SW 1271 (cell line): Measurements from ENCODE around the gene GPR152.

Experiments used
- DNase-seq, 2 experiments: peaks; one replicate each; lab custom pipeline; 2025; lab: John Stamatoyannopoulos, UW

Gene GPR152

DNA sequence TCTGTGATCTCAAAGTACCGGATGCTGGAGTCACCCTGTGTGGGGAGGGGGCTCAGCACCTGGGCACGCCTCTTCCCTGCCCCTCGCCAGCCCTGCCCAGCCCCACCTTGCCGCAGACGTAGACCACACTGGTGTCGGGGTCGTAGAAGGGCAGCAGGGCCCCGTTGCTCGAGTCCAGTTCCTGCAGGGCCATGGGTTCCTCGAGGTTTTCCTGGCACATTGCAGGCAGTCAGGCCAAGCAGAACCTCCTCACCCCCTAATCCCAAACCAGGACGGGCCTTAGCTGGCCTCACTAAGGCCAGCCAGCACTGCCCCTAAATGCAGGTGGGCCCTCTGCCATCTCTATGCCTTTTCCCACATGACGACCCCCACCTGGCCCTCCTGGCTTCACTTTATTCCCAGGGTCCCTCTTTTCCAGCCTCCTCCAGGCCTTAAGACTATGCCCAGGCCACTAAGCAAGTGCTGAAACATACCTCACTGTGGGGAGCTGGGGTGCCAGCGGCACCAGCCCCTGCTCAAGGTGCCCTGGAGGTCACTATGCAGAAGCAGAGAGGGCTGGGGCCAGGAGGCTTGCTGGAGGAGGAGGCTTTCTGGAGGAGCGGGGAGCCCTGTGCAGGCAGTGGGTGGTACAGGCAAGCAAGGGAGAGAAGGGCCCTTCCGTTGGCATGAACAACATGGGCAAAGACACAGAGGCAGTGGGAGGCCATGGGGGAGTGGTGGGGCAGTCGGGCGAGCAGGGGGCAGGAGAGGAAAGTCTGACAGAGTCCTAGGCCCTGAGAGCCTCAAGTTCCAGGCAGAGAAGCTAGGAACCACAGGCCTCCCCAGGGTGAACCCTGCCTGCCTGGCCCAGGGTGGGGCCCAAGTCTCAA lies 12.1 kb downstream of the GPR152 start:
- no peak for DNase-seq

DNA sequence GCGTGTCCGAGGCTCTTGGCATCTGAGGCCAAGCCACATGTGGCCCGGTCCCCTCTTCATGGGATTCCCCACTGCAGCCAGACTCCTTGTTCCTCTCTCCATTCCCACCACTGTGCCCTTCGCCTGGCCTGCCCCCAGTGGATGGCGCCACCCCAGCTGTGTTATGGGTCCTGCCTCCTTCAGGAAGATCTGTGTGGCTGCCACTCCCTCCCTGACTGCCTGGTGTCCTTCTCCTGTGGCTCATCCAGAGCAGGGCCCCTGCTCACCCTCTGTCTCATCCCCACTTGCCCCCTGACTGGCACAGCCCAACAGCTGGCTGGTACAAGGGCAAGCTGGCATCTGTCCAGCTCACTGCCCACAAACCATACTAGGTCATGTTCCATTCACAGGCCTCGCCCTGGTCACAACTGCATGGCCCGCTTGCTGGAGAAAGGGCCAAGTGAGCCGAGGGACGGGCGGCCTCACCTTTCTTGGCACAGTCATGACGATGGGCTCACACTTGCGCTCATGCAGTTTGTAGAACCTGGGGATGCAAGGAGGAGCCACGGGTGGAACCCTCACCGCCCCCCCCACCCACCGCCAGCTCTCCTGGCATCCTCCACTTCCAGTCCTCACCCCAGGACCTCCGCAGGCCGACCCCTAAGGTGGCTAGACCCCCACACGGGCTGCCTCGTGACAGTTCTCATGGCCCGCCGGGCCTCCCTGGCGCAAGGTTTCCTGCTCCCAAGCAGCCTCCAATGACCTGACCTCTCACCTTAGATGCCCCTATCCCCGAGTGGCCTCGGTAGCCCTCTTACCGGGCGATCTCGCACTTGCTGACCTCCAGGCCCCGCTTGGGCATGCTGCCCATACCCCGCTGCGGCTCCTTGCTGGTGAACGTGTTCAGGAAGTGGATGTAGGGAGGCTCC lies 13.0 kb downstream of the GPR152 start:
- DNase-seq, result peak in 1 of 2 experiments; percentile 73

DNA sequence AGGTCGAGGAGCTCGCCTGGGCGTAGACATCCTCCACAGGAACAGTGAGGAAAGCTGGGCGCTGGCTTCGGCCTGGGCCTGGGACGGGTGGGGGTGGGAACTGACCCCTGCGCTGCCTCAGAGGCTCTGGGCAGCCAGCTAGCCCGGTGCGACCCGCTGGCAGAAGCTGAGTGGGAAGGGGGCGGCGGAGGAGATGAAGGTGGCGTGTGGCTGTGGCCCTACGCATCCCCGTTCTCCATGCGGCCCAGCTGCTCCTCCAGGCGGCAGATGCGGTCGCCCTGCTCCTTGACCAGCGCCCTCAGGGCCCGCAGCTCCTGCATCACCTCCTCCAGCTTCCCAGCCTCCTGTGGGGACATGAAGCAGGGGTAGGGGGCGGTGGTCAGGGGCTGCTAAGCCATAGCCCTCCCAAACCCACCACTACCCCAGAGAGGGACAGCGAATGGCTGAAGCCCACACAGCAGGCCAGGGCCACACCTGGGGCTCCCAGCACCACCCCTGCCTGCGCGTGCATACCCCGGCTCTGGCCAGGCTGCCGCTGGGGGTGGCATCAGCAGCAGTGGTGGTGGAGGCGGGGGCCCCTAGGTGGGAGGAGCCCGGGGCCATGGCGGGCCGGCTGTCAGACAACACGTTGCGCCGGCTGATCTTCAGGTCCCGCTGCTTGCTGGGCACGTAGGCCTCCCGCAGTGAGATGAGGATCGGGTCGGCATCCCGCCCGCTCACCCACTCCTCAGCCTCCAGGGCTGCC lies 14.2 kb downstream of the GPR152 start:
- no peak for DNase-seq

GRCh38 chr11:67437809-67438157 lies 14.7 kb downstream of the GPR152 start:
- no peak for DNase-seq

- no peak for DNase-seq
Observed at GRCh38 chr11:67437082-67437808, 15.3 kb downstream of the GPR152 start, which contains the start of gene PTPRCAP. Gene PTPRCAP, minus strand, starts transcription at chr11:67437682. Its CDS starts 63 bp downstream, at chr11:67437619.

DNA sequence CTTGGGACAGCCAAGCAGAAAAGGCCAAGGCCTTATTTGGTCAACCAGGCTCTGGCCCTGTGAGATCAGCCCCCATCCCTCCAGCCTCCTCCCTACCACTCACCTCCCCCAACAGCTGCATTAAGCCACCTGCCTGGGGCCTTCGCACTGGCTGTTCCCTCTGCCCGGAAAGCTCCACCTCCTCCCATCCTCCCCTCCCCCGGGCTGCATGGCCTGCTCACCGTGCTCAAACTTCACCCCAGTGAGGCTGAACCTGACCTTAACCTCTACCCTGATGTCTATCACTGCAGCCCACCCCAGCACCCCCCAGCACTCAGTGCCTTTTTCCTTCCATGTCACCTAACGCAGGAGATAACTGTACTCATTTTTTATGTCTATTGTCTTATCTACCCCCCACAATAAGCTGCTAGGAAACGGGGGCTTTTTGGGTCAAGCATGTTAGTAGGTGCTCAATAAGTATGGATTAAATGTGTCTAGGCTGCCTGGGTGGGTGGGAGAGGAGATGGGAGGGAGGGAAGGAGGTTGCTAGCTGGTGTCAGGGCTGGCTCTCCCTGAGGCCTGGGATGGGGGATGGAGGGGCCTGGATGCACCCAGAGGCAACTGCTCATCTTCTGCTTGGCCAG lies 16.0 kb downstream of the GPR152 start:
- DNase-seq, result no peak

DNA sequence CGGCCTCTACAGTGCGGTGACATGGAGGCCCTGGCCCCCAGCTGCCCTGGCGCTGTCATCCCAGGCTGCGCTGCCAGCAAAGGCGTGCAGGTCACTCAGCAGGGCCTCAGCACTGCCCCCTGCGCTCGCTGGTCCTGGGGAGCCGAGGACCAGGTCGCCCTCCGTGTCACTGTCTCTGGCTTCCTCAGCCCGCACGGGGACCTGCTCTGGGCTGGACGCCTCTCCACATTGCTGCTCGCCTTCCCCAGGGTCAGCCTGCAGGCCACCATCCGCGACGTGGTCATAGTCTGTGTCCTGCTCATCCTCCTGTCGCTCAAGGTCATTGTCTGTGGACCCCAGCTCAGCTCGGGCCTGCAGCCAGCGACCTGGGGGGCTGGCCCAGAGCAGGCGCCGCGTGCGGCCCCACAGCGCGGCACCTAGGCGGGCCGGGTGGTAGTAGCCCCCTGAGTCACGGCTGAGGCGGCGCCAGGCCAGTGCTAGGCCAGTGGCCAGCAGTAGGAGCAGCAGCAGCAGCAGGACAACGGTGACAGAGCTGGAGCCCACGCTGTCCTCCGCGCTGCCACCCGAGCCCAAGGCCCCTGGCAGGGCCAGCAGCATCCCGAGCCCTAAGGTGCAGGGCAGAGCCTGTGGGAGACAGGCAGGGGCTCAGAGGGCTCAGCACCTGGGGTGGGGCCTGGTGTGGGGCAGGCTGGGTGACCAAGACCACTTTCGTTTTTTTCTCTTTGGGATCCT lies 16.6 kb downstream of the GPR152 start:
- no peak for DNase-seq

DNA sequence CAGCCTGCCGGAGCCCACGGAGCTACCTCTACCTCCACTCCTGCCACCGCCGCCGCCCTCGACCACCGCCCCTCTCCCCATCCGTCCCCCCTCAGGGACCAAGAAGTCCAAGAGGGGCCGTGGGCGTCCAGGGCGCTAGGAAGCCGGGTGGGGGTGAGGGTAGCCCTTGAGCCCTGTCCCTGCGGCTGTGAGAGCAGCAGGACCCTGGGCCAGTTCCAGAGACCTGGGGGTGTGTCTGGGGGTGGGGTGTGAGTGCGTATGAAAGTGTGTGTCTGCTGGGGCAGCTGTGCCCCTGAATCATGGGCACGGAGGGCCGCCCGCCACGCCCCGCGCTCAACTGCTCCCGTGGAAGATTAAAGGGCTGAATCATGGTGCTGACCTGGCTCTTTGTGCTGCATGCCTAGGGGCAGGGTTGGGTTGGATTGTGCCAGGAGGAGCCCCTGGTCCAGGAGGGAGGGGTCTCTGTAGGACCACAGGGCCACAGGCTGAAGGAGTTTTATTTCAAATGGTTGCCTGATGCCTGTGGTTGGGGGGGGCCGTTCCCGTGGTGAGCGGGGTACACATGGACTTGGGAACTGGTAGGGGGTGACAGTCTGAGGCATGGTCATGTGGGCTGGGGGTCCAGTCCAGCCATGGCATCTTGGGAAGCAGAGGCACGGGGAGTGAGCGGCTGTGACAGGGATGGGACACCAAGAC lies 17.4 kb downstream of the GPR152 start:
- DNase-seq, result no peak

GRCh38 chr11:67434395-67434881 lies 18.1 kb downstream of the GPR152 start:
- no peak for DNase-seq

- no peak for DNase-seq
Observed at GRCh38 chr11:67433536-67434394, 18.8 kb downstream of the GPR152 start.

- no peak for DNase-seq
Observed at GRCh38 chr11:67432655-67433349, 19.7 kb downstream of the GPR152 start.

DNA sequence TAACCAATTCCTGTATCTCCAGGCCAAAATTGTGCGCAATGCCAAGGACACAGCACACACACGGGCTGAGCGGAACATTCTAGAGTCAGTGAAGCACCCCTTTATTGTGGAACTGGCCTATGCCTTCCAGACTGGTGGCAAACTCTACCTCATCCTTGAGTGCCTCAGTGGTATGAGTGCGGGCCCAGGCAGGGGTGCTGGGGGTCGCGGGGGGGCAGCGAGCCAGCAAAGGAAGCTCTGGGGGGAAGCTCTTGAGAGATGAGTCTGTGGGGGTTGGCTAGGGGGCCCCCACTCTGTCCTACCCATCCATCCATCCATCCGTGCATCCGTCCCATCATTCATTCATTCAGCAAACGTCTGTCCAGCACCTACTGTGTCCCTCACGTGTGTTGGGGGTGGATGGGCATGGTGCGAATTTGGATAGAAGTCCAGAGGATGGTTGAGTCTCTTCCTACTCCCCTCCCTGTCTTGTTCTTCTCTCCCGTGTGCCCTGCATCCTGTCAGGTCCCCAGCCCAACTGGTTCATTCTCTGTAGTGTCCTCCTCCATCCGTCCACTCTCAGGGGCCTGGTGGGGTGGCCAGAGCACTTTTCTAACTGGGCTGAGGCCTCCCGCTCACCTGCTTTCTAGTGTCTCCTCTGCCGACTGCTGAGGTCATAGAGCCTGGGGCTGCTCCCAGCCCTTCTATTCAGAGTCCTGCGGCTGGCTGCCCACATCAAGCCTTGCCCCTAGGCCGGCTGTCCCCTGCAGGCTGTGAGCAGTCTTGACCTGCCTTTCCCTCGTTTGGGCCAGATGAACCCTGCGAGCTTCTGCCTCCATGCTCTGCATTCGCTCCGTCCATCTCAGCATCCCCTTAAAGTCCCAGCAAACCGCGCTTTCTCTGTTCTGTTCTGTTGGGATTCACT lies 20.9 kb downstream of the GPR152 start:
- DNase-seq, result no peak

DNA sequence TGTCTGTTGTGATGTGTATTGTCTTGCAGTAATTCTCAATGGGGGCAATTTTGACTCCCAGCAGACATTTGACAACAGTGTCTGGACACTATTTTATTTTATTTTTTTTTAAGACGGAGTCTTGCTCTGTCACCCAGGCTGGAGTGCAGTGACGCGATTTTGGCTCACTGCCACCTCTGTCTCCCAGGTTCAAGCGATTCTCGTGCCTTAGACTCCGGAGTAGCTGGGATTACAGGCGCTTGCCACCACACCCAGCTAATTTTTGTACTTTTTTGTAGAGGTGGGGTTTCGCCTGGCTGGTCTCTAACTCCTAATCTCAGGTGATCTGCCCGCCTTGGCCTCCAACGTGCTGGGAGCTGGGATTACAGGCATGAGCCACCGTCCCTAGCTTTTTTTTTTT lies 22.8 kb downstream of the GPR152 start:
- DNase-seq, result no peak

GRCh38 chr11:67429038-67429668 lies 23.4 kb downstream of the GPR152 start:
- DNase-seq, result no peak

DNA sequence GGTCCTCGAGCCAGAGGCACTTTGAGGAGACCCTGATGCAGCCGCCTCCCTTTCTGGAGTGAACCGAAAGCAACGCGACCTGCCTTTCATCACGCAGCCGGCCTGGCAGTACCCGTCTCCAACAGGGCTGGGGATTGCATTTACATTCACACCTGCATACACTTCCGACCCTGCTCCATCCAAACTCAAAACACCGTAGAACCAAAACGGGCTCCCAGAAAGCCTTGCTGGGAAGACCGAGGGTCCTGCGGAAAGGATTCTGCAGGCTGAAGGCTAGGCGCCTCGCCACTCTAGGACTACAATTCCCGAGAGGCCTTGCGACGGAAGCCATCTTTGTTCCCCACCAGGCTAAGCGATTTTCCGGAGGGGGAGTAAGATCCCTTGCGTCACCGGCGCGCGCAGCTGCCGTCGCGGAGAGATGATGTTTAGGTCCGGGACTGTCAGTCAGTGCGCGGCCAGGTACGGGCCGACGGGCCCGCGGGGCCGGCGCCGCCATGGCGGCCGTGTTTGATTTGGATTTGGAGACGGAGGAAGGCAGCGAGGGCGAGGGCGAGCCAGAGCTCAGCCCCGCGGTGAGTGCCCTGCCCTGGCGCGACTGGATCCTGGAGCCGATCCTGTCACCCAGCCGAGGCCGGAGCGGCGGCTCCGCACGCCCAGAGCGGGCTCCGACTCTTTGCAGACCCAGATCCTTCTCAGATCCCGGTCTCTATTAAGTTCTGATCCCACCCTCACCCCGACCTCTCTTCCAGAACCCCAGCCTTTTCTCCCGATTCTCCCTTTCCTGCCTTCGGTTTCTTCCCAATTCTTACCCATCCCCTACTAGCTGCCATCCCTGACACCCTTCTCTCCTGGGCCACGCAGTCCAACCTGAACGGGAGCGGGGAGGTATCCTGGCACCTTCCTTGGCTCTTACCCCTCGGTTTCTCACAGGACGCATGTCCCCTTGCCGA lies 24.2 kb downstream of the GPR152 start, which contains the start of gene RPS6KB2:
RPS6KB2 (plus strand) TSS at position 443 of the 950 bp plus-strand sequence; CDS start at position 495, 52 bp downstream.
- DNase-seq, result peak; percentile 86 to 96
